Fibroblast of villous mesenchyme (primary cell): ENCODE results near the gene GRIK1. TPM values are rescaled to one million over a fixed set of nuclear protein-coding genes. Genes with fewer than 3 reads are reported as not detected.
"Not testable (repeated sequence)": the region's sequence is repeated elsewhere in the genome, so short reads cannot be mapped to it uniquely, and the experiment has no call there.

Experiments
- DNase-seq: peaks from one replicate; pipeline ENCODE4 v3.0.0-alpha.2; 2010; ENCODE audit warnings: low read depth
- H3K4me3 ChIP-seq: 2 replicates; pipeline ENCODE4 v1.5.1; 2011; ENCODE audit warnings: low read depth, mild to moderate bottlenecking, low read length
- CTCF ChIP-seq: IDR thresholded peaks from 2 replicates; pipeline ENCODE4 v1.5.1; 2012; ENCODE audit warnings: low read depth, mild to moderate bottlenecking, low read length; ENCODE audit not compliant: insufficient read depth
- total RNA-seq: library from RNA; depleted of rRNA; stranded (reverse); fragments of >200 nt; gene quantifications from 2 replicates; pipeline ENCODE4 v1.2.3, GENCODE V29; 2012

The GRIK1 gene
- total RNA-seq, 1 donor: under 0.01 TPM

- TF ChIP-seq CTCF: no peak
- no peak for DNase-seq
- no peak overlapping the region for H3K4me3 ChIP-seq
These were observed 18.8 kb upstream of the GRIK1 start for GRCh38 chr21:29958551-29958950.

GRCh38 chr21:29958035-29958434 lies 18.2 kb upstream of the GRIK1 start:
- DNase-seq: not testable (repeated sequence)

GRCh38 chr21:29953690-29954089 lies 13.9 kb upstream of the GRIK1 start:
- H3K4me3 ChIP-seq: no peak overlapping the region
- no peak for DNase-seq
- TF ChIP-seq CTCF: no peak

More at GRCh38 chr21:29958035-29958434, 18.2 kb upstream of the GRIK1 start:
- H3K4me3 ChIP-seq: not testable (repeated sequence)

- no peak for TF ChIP-seq CTCF
- DNase-seq: no peak
- H3K4me3 ChIP-seq: no peak overlapping the region
These were observed 13.3 kb upstream of the GRIK1 start for GRCh38 chr21:29953072-29953471.

- no peak for TF ChIP-seq CTCF
- H3K4me3 ChIP-seq: no peak overlapping the region
- no peak for DNase-seq
These were observed 12.1 kb upstream of the GRIK1 start for GRCh38 chr21:29951911-29952310.

GRCh38 chr21:29949991-29950390 lies 10.2 kb upstream of the GRIK1 start:
- no peak for DNase-seq
- no peak overlapping the region for H3K4me3 ChIP-seq
- no peak for TF ChIP-seq CTCF

- DNase-seq: no peak
- no peak overlapping the region for H3K4me3 ChIP-seq
- no peak for TF ChIP-seq CTCF
These were observed 7.3 kb upstream of the GRIK1 start for GRCh38 chr21:29947119-29947518.
